ENCODE data around the gene MMP25.
"Not testable (repeated sequence)": the region's sequence is repeated elsewhere in the genome, so short reads cannot be mapped to it uniquely, and the experiment has no call there.

Gene MMP25

GRCh38 chr16:3056336-3057180, 10.2 kb downstream of the MMP25 start:
- no peak for DNase-seq

GRCh38 chr16:3057181-3058138, 11.1 kb downstream of the MMP25 start:
- DNase-seq: no peak

- DNase-seq: peak; percentile 46
Observed at GRCh38 chr16:3058139-3059030, 12.0 kb downstream of the MMP25 start.

GRCh38 chr16:3059041-3059722, 12.8 kb downstream of the MMP25 start:
- peak; percentile 86 for DNase-seq

- no peak for DNase-seq
Observed at GRCh38 chr16:3059723-3060242, 13.4 kb downstream of the MMP25 start.

GRCh38 chr16:3060339-3061127, 14.2 kb downstream of the MMP25 start:
- no peak for DNase-seq

- no peak for DNase-seq
Observed at GRCh38 chr16:3062553-3062952, 16.2 kb downstream of the MMP25 start.

GRCh38 chr16:3063625-3064386, 17.4 kb downstream of the MMP25 start:
- no peak for DNase-seq

GRCh38 chr16:3065069-3065741, 18.8 kb downstream of the MMP25 start, which contains the start of gene IL32:
Gene IL32, plus strand, starts transcription at chr16:3065640. Its CDS starts 172 bp downstream, at chr16:3065812.
- DNase-seq: peak; percentile 63

- peak; percentile 33 for DNase-seq
Observed at GRCh38 chr16:3065742-3066439, 19.5 kb downstream of the MMP25 start.

GRCh38 chr16:3066440-3066748, 20.0 kb downstream of the MMP25 start:
- no peak for DNase-seq

- no peak for DNase-seq
Observed at GRCh38 chr16:3068487-3068886, 22.1 kb downstream of the MMP25 start.

- DNase-seq: not testable (repeated sequence)
Observed at GRCh38 chr16:3069146-3069545, 22.8 kb downstream of the MMP25 start.

GRCh38 chr16:3070608-3071111, 24.3 kb downstream of the MMP25 start:
- DNase-seq: no peak

GRCh38 chr16:3071655-3072054, 25.3 kb downstream of the MMP25 start:
- no peak for DNase-seq

GRCh38 chr16:3072148-3072547, 25.8 kb downstream of the MMP25 start:
- DNase-seq: not testable (repeated sequence)

GRCh38 chr16:3072576-3073263, 26.4 kb downstream of the MMP25 start:
- not testable (repeated sequence) for DNase-seq

- no peak for DNase-seq
Observed at GRCh38 chr16:3073448-3073847, 27.1 kb downstream of the MMP25 start.
